HG03354 (cell line): Measurements from ENCODE around the gene PTGDR2.
A peak's percentile ranks its signal among the peaks of the same experiment; 100 is the strongest.

Source experiments
- ATAC-seq: cut with Tn5 transposase; IDR thresholded peaks from one replicate; pipeline ENCODE4 v1.9.1; 2021; ENCODE audit warnings: mild to moderate bottlenecking; ENCODE audit not compliant: unreplicated experiment, poor library complexity, severe bottlenecking

Gene PTGDR2

DNA sequence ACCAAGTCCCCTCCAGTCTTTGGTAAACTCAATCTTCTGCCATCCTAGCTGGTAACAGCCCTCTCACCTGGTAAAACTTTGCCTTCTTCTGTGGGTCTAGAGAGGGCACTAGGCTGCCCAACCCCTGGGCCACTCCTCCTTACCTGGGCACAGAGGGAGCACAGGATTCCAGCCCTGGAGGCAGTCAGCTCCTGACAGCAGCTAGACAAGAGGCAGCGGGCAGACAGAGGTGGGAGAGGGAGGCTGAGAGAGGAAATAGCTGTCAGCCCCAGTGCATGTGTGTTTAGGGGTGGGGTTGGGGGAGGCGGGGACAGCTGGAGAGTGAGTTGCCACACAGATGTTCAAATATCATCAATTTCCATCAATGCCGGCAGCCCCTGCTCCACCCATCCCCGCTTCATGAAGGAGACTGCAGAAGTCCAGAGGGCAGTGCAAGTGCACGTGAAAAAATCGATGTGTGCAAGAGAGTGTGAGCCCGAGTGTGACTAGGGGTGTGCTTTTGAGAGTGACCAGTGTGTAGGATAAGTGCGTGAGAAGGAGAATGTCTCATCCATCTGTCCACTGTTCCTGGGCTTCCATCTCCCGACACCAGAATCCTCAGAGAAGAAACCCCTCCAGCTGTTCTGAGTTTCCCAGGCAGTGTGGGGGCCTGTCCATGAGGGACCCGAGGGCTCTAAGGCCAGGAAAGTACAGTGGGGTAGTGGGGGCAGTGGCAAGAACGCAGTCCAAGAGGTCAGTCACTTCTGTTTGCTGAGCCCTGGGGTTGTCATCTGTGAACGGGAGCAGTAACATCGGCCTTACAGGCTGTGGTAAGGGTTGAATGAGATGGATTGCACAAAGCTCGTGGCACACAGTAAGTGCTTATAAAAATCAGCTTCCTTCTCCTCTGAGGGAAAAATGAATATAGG, at the start of gene PTGDR2:
Gene PTGDR2, minus strand, starts transcription at position 225 of the 908 bp plus-strand sequence. CDS start 2,228 bp downstream, outside the sequence.
- no peak for ATAC-seq

DNA sequence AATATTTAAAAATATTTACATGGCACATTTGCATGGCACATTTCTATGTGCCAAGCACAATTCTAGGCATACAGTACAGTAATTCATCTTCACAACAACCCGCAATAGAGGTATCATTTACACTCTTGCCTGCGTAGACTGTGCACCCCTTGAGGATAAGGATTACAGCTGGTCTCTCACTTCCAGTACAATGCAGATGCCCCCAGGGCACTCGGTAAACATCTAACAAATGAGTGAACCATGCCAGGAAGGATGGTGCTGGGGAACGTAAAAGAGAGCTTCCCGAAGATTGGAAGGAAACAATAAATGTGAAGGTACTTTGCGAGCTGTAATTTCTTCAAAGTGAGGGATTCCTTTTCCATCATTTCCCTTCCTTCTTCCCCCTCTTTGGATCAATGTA, 49.3 kb upstream of the PTGDR2 start:
- no peak for ATAC-seq

DNA sequence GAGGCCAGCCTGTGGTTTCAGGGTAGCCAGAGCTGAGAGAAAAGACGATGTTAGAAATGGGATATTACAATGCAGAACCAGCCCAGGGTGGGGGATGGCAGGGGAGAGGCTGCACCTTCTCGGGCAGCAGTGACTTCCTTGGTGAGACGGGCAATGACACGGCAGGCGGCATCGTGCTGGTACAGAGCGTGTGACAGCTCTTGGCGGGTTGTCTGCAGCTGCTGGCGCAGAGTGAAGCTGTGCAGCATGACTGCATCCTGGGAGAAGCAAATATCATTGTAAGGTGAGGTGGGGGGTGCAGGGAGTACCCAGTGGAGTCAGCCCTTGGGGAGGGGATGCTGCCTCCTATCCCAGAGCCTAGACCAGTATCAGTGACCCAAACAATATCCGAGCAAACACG, 46.9 kb upstream of the PTGDR2 start:
- no peak for ATAC-seq

GRCh38 chr11:60900673-60901404, 45.1 kb upstream of the PTGDR2 start:
- ATAC-seq, result no peak

GRCh38 chr11:60899977-60900376, 44.2 kb upstream of the PTGDR2 start:
- ATAC-seq, result no peak

- ATAC-seq, result no peak
Measured at GRCh38 chr11:60899046-60899936, 43.5 kb upstream of the PTGDR2 start.

DNA sequence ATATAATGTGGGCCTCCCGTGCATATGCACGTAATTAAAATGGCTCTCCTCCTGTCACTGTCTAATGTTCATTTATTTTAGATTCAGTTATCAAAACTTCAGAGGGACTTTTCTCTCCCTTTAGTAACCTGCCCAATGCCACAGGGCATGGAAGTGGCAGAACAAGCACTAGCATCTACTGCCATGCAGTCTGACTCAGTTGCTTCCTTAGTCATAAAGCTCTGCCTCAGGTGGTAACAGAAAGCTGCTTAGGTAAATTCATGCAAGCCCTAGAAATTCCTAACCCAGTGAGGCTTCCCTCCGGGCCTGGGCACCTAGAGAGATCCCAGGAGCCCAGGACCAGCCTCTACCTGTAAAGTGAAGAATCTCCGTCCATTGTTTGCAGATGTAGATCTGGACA, 41.7 kb upstream of the PTGDR2 start:
- ATAC-seq, result no peak

DNA sequence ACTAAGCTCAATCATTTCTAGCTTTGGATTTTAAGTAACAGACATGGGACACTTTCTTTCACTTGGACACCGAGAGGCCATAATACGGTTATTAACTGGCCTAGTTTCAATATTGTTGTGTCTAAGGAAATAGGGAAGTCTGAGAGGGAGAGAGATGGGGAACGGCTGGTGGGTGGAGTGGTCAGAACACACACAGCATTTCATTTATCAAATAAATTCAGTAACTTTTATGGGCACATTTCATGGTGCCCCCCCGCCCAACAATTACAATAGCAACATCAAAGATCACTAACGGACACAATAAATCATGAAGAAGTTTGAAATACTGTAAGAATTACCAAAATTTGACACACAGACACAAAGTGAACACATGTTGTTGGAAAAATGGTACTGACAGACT, 39.9 kb upstream of the PTGDR2 start:
- ATAC-seq, result no peak

GRCh38 chr11:60891103-60891741, 35.5 kb upstream of the PTGDR2 start:
- no peak for ATAC-seq

DNA sequence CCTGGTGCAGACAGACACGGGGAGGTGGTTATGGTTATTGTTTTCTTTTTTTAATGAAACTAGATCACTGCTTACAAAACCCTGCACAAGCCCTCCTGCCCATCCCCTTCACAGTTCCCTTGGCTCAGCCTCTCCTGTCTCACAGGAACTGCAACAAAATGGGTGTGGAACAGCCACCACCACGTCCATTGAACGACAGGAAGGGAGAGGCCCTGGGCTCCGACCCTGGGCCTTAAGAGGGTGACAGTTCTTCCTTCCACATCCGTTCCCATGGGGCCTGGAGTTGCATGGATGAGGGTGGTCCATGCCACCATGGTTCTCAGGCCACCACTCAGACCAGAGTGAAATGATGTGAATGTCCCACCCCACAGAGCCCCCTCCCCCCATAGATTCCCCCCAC, 34.9 kb upstream of the PTGDR2 start:
- no peak for ATAC-seq

- ATAC-seq, result no peak
Measured at GRCh38 chr11:60889869-60890311, 34.1 kb upstream of the PTGDR2 start.

- ATAC-seq, result peak; percentile 66
Measured at GRCh38 chr11:60887556-60887955, 31.8 kb upstream of the PTGDR2 start.

DNA sequence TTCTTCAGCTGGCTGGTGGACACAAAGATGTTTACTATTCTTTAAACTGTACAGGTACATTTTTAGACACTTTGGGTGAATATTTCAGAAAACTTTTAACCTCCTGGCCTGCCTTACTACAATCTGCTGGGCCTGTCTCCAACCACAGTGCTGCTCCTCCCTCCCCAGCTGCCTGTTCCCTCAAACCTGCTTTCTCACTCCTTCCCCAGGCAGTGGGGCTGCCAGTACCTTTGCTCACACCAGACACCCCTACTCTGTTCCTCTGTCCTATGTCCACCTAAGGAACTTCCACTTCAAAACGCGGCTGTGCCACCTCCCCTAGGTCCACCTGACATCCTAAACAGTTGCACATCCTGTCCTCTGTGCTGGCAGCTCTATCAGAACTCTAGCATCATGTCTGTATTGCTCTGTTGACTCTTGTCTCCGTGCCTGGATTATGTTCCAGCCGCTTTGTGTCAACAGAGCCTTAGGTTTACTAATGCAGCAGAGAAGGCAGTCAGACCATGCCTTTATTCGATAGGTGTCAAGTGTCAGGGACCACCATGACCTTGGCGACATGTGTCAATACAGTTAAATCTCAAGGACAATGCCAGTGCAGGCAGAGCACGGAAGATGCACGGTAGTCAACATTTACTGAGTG, 25.0 kb upstream of the PTGDR2 start:
- no peak for ATAC-seq

- ATAC-seq, result no peak
Measured at GRCh38 chr11:60879971-60880588, 24.3 kb upstream of the PTGDR2 start.

- ATAC-seq, result no peak
Measured at GRCh38 chr11:60879104-60879503, 23.4 kb upstream of the PTGDR2 start.

DNA sequence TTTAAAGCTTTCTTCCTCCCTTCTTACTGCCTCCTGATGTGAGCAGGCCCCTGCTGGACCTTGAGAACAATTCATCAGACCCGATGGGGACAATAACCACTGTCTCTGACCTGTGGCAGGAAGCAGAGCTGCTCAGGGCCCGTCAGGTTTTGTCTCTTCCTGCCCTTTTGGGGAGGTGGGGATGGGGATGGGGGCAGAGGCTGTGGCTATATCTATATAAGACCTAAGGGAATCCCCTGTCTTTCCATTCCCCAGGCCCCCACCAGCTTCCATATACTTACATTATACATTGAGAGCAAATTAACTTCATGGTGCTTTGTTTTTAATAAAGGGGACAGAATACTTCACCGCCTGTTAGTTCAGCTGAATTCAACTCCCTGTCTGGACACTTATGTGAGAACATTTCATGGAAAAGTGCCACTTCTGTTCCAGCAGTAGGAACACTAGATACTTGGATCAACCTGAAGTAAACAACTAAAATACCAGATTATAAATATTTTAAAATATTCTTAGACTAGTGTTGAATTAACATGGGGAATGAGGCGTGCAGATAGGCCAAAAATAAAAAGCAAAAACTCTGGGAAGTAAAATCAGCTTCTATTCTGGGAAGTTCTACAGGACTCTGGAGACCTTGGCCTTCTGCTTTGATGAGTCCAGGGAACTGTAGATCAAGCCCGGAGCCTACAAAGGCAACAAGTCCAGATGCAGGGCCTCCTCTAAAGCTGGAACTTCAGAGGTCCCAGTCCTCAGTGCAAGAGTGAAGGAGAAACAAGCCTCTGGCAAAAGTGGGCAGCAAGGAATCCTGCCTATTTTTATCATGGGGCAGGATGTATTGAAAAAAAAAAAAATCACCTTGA, 22.7 kb upstream of the PTGDR2 start:
- no peak for ATAC-seq

- ATAC-seq, result no peak
Measured at GRCh38 chr11:60876168-60876485, 20.4 kb upstream of the PTGDR2 start.
